ENCODE results near the gene NEK4.
A peak's percentile ranks its signal among the peaks of the same experiment; 100 is the strongest.

The NEK4 gene

GRCh38 chr3:52710512-52710911 is 60.2 kb downstream of the NEK4 start:
- no peak overlapping the region for H3K4me3 Mint-ChIP-seq
- TF ChIP-seq CTCF (IDR thresholded peaks at IDR 0.05): no peak
- H3K4me1 Mint-ChIP-seq: peaks cover 17% of the 10 kb centered on the region
- H3K9me3 Mint-ChIP-seq: peaks cover 5% of the 10 kb centered on the region
- peaks cover 3% of the 10 kb centered on the region for H3K27me3 Mint-ChIP-seq (ENCODE audit: low read depth, poor library complexity)
- H3K36me3 Mint-ChIP-seq (ENCODE audit: low read depth): peaks cover 51% of the 10 kb centered on the region
- H3K27ac Mint-ChIP-seq: no peak overlapping the region
- no peak for DNase-seq

- DNase-seq: no peak
- TF ChIP-seq CTCF (IDR thresholded peaks at IDR 0.05): no peak
- H3K4me1 Mint-ChIP-seq: peaks cover 34% of the 10 kb centered on the region
- H3K27me3 Mint-ChIP-seq (ENCODE audit: low read depth, poor library complexity): peaks cover 6% of the 10 kb centered on the region
- H3K9me3 Mint-ChIP-seq: peaks cover 5% of the 10 kb centered on the region
- H3K27ac Mint-ChIP-seq: no peak overlapping the region
- H3K36me3 Mint-ChIP-seq (ENCODE audit: low read depth): peaks cover 42% of the 10 kb centered on the region
- H3K4me3 Mint-ChIP-seq: peak overlapping the region; percentile 98
Observed at GRCh38 chr3:52707585-52707984, 63.2 kb downstream of the NEK4 start.

- Mint-ChIP-seq H3K27me3 (ENCODE audit: low read depth, poor library complexity) (peaks cover 6% of the 10 kb centered on the region), H3K9me3 (no peaks in the 10 kb centered on the region), H3K4me1 (peaks cover 34% of the 10 kb centered on the region), H3K27ac (peak within 1 kb of the TSS; percentile 98), H3K36me3 (ENCODE audit: low read depth) (peaks cover 33% of the 10 kb centered on the region), H3K4me3 (peak within 1 kb of the TSS; percentile 98)
- peak; percentile 88 for DNase-seq
- TF ChIP-seq CTCF (IDR thresholded peaks at IDR 0.05): no peak
Observed at GRCh38 chr3:52705688-52706686, 64.8 kb downstream of the NEK4 start, which contains the start of the genes GLT8D1 and SPCS1. Gene GLT8D1, minus strand, starts transcription at chr3:52705791. Its CDS starts 5,331 bp downstream, at chr3:52700460. Gene SPCS1, plus strand, starts transcription at chr3:52706106. Its CDS starts 141 bp downstream, at chr3:52706247.

- peaks cover 34% of the 10 kb centered on the region for H3K4me1 Mint-ChIP-seq
- H3K27ac Mint-ChIP-seq: peak overlapping the region; percentile 98
- H3K4me3 Mint-ChIP-seq: peak overlapping the region; percentile 98
- peaks cover 28% of the 10 kb centered on the region for H3K36me3 Mint-ChIP-seq (ENCODE audit: low read depth)
- TF ChIP-seq CTCF (IDR thresholded peaks at IDR 0.05): no peak
- no peak for DNase-seq
- H3K27me3 Mint-ChIP-seq (ENCODE audit: low read depth, poor library complexity): peaks cover 6% of the 10 kb centered on the region
- H3K9me3 Mint-ChIP-seq: no peaks in the 10 kb centered on the region
Observed at GRCh38 chr3:52705438-52705687, 65.4 kb downstream of the NEK4 start.

GRCh38 chr3:52704611-52705437 is 65.9 kb downstream of the NEK4 start:
- TF ChIP-seq CTCF (IDR thresholded peaks at IDR 0.05): no peak
- H3K27me3 Mint-ChIP-seq (ENCODE audit: low read depth, poor library complexity): peaks cover 6% of the 10 kb centered on the region
- H3K27ac Mint-ChIP-seq: peak overlapping the region; percentile 98
- peak; percentile 17 for DNase-seq
- peak overlapping the region; percentile 98 for H3K4me3 Mint-ChIP-seq
- H3K9me3 Mint-ChIP-seq: no peaks in the 10 kb centered on the region
- peaks cover 34% of the 10 kb centered on the region for H3K4me1 Mint-ChIP-seq
- H3K36me3 Mint-ChIP-seq (ENCODE audit: low read depth): peaks cover 23% of the 10 kb centered on the region

Measured in nephron progenitor cell (in vitro differentiated cells).